ENCODE measurements around the gene GIGYF1.
"Not testable (repeated sequence)": the region's sequence is repeated elsewhere in the genome, so short reads cannot be mapped to it uniquely, and the experiment has no call there.

The GIGYF1 gene

DNA sequence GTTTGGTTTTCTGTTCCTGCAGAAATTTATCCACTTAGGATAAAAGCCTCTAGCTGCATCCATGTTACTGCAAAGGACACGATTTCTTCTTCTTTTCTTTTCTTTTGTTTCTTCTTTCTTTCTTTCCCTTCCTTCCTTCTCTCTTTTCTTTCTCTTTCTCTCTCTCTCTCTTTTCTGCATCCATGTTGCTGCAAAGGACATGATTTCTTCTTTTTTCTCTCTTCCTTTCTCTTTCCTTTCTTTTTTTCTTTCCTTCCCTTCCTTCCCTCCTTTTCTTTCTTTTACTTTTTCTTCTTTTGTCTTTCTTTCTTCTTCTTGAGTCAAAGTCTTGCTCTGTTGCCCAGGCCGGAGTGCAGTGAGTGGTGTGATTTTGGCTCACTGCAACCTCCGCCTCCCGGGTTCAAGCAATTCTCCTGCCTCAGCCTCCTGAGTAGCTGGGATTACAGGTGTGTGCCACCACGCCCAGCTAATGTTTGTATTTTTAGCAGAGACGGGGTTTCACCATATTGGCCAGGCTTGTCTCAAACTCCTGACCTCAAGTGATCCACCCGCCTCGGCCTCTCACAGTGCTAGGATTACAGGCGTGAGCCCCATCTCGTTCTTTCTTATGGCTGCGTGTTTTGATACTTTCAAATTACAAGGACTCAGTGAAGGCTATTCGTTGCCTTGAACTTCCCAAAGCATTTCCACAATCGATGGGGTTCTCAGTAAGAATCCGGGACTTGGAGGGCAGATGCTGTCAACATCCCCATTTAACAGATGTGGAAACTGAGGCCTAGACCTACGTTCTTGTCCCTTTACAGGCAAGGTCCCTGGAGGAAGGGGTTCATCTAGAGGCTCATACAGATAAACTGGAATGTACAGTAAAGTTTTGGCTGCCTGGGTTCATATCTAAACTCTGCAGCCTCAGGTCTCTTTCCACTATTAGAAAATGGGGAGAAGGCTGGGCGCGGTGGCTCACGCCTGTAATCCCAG is 22.4 kb downstream of the GIGYF1 start:
- DNase-seq: no peak

DNA sequence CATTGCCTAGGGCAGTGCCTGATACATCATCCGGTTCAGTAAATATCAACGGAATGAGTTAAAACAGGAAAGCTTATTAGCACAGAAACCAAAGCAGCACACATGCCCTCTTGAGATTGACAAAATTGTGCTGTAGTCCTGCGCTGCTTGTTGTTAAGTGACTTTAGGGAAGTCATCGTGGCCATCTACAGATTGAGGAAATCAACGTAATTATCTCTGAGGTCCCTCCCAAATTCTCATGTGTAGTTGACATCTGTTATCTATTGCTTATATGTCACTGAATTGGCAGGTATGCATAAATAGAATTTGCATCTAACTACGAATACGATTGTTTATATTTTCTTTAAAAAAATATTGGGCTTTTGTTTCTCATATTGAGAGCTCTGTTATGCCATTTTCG is 24.0 kb downstream of the GIGYF1 start:
- no peak for DNase-seq

DNA sequence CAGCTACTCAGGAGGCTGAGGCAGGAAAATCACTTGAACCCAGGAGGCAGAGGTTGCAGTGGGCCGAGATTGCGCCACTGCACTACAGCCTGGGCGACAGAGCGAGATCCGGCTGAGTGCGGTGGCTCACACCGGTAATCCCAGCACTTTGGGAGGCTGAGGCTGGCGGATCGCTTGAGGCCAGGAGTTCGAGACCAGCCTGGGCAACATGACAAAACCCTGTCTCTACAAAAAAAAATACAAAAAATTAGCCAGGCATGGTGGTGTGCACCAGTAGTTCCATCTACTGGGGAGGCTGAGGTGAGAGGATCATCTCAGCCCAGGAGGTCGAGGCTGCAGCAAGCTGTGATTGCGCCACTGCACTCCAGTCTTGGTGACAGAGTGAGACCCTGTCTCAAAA is 24.9 kb downstream of the GIGYF1 start:
- not testable (repeated sequence) for DNase-seq

DNA sequence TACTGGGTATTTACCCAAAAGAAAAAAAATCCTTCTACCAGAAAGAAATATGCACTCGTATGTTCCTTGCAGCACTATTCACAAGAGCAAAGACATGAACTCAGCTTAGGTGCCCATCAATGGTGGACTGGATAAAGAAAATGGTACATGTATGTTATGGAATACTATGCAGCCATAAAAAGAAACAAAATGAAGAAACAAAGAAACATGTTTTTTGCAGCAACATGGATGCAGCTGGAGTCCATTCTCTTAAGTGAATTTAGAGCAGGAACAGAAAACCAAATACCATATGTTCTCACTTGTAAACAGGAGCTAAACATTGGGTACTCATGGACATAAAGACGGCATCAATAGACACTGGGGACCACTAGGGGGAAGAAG is 26.0 kb downstream of the GIGYF1 start:
- no peak for DNase-seq

DNA sequence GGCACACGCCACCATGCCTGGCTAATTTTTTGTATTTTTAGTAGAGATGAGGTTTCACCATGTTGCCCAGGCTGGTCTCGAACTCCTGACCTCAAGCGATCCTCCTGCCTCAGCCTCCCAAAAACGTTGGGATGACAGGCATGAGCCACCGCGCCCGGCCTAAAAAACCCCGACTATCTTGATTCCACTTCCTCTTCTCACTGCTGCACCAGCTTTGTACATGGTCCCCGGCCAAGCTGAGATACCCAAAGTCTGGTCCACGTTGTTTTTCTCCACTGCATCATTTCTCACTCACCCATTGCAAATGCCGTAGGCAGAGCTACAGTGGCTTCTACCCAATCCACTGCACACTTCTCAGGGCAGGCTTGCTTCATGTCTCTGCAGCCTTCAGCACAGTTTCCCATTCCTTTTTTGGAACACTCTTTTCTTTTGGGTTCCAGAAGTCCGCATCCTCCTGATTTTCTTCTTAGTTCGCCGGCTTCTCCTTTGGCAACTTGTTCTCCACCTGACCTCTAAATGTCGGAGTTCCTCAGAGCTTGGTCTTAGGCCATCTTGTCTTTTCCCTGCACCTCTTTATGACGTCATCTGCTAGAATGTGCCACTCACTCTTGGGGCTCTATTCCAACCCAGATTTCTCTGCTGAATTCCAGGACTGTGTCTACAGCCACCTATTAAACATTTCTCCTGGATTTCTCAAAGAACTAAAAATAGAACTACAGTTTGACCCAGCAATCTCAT is 26.6 kb downstream of the GIGYF1 start:
- no peak for DNase-seq

DNA sequence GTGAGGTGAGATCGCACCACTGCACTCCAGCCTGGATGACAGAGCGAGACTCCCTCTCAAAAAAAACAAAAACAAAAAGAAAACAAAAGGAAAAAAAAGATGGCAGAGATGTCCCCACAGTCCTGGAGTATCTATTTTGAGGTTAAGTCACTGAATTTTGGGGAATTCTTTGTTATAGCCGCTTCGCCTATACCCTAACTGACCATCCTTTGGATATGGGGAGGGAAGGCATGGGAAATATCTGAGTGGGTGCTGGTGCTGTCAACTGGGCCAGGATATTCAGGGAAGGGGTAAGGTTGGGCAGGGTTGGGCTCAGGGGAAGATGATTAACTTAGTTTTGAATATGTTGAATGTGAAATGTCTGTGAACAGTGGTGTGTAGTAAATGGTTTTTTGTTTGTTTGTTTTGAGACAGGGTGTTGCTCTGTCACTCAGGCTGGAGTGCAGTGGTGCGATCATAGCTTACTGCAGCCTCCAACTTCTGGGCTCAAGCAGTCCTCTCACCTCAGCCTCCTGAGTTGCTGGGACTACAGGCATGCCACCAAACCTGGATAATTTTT is 28.8 kb downstream of the GIGYF1 start:
- no peak for DNase-seq

DNA sequence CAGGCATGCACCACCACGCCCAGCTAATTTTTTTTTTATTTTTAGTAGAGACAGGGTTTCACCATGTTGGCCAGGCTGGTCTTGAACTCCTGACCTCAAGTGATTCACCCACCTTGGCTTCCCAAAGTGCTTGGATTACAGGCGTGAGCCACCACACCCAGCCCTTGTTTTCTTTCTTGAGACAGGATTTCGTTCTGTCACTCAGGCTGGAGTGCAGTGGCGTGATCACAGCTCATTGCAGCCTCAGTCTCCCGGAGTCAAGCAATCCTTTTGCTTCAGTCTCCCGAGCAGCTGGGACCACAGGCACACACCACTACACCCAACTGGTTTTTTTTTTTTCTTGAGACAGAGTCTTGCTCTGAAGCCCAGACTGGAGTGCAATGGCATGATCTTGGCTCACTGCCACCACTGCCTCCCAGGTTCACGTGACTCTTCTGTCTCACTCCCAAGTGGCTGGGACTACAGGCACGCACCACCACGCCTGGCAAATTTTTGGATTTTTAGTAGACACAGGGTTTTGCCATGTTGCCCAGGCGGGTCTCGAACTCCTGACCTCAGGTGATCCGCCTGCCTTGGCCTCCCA is 31.8 kb downstream of the GIGYF1 start:
- DNase-seq: not testable (repeated sequence)

DNA sequence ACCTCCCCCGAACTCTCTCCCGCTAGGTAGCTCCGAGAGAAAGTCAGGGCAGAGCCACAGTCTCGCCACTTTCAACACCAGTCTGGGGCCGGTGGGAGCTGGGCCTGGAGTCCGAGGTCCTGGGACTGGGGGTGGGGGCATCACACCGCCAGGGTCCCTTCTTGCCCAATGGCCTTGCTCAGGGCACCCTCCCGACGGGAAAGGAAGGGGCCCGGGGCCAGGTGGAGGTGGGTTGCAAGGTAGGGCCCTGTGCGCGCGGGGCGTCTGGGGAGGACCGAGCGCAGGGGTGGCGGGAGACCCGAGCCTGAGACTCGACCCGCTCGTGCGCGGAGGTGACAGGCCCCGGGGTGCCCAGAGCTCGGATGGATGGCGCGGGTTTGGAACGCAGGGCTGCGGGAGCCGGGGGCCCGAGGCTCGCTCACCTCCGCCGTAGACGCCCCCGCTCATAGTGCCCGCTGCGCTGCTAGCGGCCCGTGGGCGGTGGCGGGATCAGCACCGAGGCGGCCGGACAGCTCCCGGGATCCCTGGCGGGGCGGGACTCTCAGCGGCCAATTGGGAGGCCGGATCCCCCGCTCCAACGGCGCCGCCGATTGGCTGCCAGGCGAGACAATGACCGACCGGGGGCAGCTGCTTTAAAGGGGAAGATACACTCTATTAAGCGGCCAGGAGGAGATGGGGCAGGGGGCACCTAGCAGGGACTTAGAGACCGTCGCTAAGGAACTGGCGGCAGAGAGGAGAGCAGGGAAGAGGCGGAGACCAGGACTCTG is 38.0 kb downstream of the GIGYF1 start, which contains the start of gene ACTL6B:
ACTL6B (minus strand) TSS at position 541 of the 767 bp plus-strand sequence; CDS start at position 447, 94 bp downstream.
- DNase-seq: peak; percentile 47

DNA sequence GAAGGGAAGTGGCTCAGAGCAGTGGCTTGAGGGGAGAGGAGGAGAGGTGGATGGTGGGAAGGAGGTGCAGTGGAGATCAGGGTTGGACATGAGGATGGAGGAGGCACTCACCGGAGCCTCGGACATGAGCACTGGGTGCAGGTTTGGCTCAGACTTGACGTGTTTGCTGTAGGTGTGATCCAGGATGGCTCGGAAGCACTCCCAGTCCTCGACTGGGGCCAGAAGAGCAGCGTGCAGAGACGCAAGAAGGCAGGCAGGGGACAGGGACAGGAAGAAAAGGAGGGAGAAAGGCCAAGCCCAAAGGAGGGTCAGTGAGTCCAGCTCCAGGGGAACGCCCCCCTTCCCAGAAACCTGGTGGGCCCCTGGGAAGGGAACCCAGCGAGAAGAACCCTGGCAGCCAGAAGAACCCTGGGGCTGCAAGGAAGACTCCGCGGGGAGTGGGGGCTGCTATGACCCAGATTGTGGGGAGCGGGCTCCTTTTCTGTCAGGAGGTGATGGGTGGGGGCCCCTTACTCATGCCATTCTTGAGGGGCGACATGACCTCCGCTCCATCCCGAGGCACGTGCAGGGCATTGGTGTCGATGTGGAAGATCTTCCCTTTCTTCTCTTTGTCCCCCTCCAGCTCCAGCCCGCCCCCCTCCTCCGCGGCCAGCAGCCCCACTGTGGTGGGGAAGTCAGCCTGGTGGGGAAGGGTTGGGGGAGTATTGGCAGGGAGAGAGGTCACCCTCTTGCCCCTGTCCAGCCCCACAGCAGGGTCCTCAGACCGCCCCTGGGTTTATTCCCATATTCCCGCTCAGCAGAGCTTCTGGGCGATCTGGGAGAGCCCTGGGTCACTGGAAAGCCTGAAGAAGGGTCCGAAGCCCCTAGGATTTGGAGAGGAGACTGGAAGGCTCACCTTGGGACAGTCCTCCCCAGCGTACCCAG is 38.9 kb downstream of the GIGYF1 start:
- DNase-seq: no peak

DNA sequence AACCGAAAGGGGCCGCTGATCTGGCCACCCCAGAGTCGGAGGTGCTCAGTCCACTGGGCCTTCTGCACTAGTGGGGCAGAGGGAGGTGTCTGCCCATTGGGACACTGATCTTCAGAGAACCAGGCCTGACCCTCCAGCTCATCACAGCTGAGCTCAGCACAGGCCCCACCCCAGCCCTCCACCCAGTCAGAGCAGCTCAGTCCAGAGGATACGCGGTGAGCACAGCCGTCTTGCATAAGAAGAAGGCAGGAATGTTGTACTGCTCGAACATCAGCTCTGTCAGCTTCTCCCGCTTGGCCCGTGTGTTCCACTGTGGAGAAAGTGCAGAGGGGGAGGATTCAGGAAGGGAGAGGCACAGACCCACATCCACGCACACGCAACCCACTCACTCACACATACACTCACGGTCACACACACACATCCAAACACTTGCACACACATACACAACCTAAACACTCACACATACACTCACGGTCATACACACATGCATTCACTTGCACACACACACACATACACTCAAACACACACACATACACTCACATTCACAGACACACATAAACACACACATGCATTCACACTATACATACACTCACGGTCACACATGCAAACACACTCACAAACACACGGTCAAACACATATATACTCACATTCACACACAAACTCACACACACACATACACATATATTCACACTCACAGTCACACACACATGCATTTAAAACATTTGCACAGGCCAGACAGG is 44.1 kb downstream of the GIGYF1 start:
- DNase-seq: no peak

DNA sequence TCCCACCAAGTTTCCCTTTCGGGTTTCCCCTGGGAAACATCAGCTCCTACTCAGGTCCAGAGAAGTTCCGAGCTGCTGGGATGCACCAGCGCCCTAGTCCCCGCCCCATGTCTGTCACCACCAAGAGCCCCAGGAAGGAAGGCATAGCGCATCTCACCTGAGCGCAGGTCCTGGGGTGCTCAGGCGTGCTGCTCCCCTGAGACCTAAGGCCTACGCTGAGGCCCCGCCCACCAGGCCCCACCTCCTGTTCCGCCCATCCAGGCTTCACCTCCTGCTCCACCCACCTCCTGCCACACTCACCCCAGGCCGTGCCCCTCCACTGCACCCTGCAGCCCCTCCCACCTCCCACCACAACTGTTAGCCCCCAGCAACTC is 51.5 kb downstream of the GIGYF1 start:
- no peak for DNase-seq

DNA sequence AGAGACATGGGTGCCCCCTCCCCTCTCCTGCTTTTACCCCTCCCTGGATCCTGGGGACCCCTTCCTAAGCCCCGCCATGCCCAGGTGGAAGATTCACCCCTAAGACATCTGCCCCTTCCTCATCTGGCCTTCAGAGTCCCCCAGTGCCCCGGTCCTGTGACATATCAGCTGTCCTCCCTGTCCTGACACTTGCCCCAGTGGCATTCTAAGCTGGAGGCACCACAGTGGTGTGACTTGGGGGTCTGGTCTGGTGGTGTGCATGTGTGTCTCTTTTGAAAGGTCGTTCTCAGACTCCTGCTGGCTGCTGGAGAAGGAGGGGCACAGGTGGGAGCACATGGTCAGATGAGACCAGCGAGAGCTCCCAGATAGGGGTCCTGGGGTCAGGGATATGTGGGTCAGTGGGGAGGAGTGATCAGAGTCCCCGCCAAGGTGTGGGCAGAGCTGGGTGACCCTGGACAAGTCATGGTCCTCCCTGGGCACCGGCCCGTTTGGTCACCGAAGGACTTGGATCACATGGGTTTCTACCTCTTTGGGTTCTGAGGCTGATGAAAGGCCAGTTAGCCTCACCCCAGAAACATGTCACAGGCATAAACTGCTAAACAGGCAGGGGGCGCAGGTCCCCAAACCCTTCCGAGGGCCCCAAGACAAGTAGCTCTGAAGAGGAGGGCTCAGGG is 52.1 kb downstream of the GIGYF1 start:
- no peak for DNase-seq

DNA sequence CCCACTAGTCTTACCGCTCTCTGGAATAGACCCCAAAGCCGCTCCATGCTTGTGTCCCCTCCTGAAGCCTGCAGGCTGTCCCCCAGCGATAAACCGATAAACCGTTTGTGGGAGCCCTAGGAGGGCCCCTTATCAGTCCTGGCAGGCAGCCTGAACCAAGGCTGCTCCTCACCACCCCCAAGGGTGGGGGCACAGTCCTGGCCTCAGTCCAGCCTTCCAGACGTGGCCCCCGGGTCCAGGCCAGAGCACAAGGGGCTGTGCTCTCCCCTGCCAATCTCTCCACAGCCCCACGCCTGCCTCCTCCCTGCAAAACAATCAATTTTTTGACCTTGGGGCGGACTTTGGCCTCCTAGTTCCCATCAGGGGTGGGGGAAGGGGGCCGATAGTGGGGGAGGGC is 52.6 kb downstream of the GIGYF1 start, which contains the start of gene TFR2:
TFR2 (minus strand) TSS at position 90 of the 397 bp plus-strand sequence; CDS start at position 47, 43 bp downstream.
- no peak for DNase-seq

DNA sequence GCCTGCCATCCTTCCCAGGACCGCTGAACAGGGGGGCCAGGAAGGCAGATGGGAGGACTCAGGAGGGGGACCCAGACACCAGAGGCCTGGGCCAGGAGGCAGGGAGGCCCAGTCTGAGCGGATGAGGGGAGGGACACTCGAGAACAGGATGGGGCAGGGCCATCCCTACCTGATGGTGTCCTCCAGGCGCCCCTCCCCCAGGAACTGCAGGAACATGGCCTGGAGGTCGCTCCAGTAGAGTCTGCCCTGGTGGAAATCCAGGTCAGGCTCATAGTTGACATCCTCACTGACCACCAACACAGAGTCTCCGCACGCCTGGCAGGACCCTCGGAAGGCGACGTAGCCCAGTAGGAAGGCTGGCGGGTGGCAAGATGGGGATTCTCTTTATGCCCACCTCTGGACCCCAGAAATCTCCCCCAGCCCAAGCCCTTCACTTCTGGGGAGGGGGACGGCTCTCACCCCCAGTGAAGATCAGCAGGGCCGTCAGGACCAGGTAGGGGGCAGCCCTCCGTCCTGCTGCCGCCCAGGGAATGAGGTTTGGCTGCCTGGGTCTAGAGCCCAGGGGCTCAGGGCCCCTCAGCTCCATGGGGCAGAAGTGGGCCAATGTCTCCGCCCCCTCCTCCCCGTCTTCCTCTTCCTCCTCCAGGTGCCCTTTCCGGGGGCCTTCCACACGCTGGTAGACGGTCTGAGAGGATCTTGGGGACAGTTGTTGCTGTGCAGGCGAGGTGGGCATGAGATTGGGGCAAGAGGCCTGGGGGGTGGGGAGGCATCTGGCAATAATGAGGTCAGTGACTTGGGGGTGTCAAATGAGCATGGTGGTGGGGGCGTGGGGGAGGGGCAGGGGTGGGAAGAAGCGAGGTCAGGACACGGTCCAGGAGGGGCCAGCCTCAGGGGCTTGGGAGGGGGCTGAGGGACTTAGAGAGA is 53.3 kb downstream of the GIGYF1 start:
- DNase-seq: no peak

DNA sequence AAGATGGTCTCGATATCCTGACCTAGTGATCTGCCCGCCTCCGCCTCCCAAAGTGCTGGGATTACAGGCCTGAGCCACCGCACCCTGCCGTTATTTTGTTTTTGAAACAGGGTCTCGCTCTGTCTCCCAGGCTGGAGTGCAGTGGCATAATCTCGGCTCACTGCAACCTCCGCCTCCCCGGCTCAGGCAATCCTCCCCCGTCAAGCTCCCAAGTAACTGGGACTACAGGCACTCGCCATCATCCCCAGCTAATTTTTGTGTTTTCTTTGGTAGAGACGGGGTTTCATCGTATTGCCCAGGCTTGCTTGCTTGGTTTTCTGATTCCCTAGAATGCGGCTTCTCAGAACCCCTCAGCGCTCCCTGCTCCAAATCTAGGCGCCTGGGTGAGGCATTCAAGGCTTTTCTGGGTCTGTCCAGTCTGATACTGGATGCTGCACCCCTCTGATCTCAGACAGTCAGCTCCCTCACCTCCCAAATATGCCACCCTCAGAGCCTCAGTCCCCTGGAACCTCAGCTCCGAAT is 54.0 kb downstream of the GIGYF1 start:
- DNase-seq: no peak

DNA sequence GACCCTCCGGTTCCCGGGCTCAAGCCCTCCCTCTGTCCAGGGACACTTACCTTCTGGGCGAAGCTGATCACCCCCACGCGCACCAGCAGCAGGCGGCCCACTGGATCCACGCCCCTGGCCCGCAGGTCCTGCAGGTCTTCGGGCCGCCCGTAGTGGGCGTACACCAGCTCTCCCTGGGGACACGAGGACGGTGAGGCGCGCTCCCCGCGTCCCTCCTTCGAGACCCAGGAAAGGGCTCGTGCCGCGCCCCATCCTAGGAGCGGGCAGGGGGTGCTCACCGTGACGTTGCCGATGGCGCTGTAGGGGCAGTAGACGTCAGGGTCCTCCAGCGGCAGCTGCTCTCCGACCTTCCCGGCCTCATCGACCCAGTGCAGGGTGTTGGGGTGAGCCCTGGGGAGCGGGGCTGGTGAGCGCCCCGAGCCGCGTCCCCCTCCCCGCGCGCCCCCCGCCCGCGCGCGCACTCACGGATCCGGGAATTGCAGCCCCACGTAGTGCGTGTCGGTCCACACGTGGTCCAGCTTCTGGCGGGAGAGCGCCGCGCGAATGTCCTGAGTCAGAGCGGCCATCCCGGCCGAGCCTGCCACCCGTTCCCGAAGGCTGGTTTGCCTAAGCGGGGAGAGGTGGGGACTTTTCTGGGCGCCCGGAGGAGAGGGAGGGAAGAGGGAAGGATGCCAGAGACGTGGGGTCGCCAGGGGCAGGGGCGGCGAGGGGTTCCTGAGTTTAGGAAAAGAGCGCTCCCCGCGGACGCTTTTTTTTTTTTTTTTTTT is 60.9 kb downstream of the GIGYF1 start:
- peak; percentile 56 for DNase-seq

DNA sequence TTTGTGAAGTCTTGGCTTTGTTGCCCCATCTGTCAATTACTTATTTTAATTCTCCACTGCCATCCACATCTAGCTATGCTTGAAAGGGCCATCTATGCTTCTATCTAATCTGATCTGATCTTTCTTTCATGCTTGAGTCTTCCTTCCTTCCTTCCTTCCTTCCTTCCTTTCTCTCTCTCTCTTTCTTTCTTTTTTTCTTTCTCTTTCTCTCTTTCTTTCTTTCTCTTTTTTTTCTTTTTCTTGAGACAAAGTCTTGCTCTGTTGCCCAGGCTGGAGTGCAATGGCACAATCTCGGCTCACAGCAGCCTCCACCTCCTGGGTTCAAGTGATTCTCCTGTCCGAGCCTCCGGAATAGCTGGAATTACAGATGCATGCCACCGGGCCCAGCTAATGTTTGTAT is 64.0 kb downstream of the GIGYF1 start:
- no peak for DNase-seq
